ENCODE measurements around the gene SFMBT1.

- TF ChIP-seq EZH2 (IDR thresholded peaks at IDR 0.05; ENCODE audit: low read length, missing control alignments) (no peak), CTCF (conservative IDR thresholded peaks at IDR 0.05 in 1 of 2, IDR thresholded peaks at IDR 0.05 in 1 of 2; ENCODE audit: low read depth in 1 of 2, low read length in 2 of 2) (no peak)
These were observed 86.1 kb downstream of the SFMBT1 start for GRCh38 chr3:52959773-52960172.
